RWPE1 (cell line): ENCODE data around the gene NFATC4.

ENCODE experiments used
- CTCF ChIA-PET: fragments of 350-600 bp; sonication (Branson Sonifier 250); formaldehyde crosslinking; extraction: SDS; loops from one replicate; lab custom pipeline; 2021; lab: Yijun Ruan, JAX
- POLR2A ChIA-PET: fragments of 400-600 bp; formaldehyde crosslinking; extraction: SDS; loops from one replicate; lab custom pipeline; 2020; ENCODE audit warnings: antibody characterized with exemption; ENCODE audit not compliant: low non-redundant PET; lab: Yijun Ruan, JAX
- DNase-seq: peaks from one replicate; pipeline ENCODE4 v3.0.0; 2012; ENCODE audit warnings: low spot score
- H3K27ac ChIP-seq: fragments of 450-650 bp; 2 replicates; pipeline ENCODE4 v1.5.1; 2017
- TF ChIP-seq, protein P1 (sequence below): fragments of 450-650 bp; conservative IDR thresholded peaks from 2 replicates; pipeline ENCODE4 v1.5.1; 2017; ENCODE audit warnings: low read depth, mild to moderate bottlenecking

The NFATC4 gene

DNA sequence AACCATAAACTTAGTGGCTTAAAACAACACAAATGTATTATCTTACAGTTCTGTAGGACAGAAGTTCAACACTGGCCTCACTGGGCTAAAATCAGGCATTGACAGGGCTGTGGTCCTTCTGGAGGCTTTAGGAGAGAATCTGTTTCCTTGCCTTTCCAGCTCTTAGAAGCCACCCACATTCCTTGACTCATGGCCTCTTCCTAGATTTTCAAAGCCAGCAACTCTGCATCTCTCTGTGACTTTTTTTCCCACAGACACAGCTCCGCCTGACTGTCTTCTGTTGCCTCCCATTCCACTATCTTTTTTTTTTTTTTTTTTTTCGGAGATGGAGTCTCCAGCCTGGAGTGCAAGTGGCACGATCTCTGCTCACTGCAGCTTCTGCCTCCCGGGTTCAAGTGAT lies 11.8 kb upstream of the NFATC4 start:
- ChIA-PET POLR2A (no interaction called here), CTCF (interaction anchor here (0.6 to 0.7 kb wide), 2 partner anchors 8 to 23 kb away, joined by 3 read pairs; no protein-coding TSS in a partner anchor)
- no peak overlapping the region for H3K27ac ChIP-seq
- DNase-seq, result no peak
- TF ChIP-seq, protein P1, sequence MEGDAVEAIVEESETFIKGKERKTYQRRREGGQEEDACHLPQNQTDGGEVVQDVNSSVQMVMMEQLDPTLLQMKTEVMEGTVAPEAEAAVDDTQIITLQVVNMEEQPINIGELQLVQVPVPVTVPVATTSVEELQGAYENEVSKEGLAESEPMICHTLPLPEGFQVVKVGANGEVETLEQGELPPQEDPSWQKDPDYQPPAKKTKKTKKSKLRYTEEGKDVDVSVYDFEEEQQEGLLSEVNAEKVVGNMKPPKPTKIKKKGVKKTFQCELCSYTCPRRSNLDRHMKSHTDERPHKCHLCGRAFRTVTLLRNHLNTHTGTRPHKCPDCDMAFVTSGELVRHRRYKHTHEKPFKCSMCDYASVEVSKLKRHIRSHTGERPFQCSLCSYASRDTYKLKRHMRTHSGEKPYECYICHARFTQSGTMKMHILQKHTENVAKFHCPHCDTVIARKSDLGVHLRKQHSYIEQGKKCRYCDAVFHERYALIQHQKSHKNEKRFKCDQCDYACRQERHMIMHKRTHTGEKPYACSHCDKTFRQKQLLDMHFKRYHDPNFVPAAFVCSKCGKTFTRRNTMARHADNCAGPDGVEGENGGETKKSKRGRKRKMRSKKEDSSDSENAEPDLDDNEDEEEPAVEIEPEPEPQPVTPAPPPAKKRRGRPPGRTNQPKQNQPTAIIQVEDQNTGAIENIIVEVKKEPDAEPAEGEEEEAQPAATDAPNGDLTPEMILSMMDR, result no peak

DNA sequence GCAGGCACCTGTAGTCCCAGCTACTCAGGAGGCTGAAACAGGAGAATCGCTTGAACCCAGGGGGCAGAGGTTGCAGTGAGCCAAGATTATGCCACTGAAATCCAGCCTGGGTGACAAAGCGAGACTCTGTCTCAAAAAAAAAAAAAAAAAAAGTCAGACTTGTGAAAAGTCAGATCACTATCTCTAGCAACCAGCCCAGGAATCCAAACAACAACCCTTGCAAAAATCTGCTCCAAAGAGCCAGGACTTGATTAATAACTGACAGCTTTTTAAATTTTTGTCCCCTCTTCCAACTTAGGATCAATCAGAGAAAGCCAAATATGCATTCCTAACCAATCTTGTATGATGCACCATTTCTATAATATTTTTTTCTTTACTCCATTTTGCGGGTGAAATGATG lies 7.7 kb upstream of the NFATC4 start:
- no peak for DNase-seq
- no peak overlapping the region for H3K27ac ChIP-seq
- ChIA-PET POLR2A (no interaction called here), CTCF (no interaction called here)
- TF ChIP-seq, protein P1, result no peak

DNA sequence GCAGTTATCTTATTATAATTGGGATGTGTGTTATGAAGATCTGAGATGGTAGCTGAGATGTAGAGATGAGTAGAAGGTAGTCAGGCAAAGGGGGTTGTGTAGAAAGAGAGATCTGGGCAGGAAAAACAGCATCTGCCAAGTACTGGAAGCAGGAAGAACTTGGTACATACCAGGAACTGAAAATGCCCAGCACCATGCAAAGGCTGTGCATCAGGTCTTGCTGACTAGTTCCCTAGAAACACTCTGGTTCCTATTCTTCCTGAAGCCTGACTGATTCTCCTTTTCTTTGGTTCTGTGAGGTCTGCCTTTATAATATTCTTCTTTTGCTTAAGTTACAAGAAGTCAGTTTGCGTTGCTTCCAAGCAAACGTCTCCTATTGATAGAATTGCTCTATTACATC lies 6.7 kb upstream of the NFATC4 start:
- TF ChIP-seq, protein P1, result no peak
- H3K27ac ChIP-seq, result no peak overlapping the region
- ChIA-PET CTCF (interaction anchor here (0.6 to 1.4 kb wide), 4 partner anchors 13 to 1222 kb away, joined by 3 to 8 read pairs (median 4); no protein-coding TSS in a partner anchor), POLR2A (interaction anchor here (0.6 kb wide), 1 partner anchor 239 kb away, joined by 5 read pairs; no protein-coding TSS in a partner anchor)
- DNase-seq, result no peak

DNA sequence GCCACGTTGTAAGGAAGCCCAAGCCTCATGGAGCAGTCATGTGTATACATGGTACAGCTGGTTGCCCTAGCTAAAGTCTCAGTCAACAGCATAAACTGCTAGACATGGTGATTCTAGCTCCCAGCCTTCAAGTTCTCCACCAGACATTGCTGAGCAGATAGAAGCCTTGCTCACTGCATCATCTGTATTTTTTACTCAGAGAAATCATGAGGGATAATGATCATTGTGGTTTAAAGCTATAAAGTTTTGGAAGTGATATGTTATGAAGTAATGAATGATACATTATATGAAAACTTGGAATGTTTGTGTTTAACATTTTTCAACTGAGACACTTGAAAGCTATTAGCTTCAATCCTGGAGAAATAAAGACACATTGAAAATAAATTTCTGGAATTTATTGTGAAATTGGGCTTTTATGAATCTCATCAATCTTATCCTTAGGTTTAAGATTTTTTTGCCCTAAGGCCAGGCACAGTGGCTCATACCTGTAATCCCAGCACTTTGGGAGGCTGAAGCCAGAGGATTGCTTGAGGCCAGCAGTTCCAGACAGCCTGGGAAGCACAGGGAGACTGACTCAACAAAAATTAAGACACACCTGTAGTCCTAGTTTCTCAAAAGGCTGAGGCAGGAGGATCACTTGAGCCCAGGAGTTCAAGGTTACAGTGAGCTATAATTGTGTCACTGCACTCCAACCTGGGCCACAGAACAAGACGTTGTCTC lies 5.6 kb upstream of the NFATC4 start:
- CTCF ChIA-PET, result interaction anchor here (0.6 to 1.4 kb wide), 4 partner anchors 14 to 1223 kb away, joined by 3 to 8 read pairs (median 4); no protein-coding TSS in a partner anchor
- no peak overlapping the region for H3K27ac ChIP-seq
- POLR2A ChIA-PET, result no interaction called here
- TF ChIP-seq, protein P1, result no peak
- no peak for DNase-seq

DNA sequence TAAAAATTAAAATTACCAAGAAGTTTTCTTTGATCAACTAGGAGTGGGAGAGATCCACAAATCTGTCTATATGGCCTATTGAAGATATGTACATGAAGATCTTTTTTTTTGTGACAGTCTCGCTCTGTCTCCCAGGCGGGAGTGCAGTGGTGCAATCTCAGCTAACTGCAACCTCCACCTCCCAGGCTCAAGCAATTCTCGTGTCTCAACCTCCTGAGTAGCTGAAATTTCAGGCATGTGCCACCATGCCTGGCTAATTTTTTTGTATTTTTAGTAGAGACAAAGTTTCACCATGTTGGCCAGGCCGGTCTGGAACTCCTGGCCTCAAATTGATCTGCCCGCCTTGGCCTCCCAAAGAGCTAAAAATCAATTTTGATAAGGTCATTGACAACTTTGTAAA lies 4.6 kb upstream of the NFATC4 start:
- ChIA-PET POLR2A (no interaction called here), CTCF (no interaction called here)
- no peak for DNase-seq
- TF ChIP-seq, protein P1, result no peak
- H3K27ac ChIP-seq, result no peak overlapping the region

DNA sequence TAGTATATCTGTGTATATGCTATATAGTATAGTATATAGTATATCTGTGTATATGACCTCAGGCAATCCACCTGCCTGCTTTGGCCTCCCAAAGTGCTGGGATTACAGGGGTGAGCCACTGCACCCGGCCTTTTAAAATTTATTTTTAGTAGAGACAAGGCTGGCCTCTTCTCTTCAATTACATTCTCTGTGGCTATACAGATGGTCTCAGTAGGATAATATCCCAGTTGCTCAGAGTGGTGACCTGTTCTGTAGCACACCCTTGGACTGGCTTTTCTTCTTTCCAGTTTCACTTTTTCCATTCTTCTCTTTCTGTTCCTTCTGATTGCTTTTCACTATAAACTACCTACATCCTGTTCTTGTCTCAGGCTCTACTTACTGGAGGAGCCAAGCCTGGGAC lies 3.1 kb upstream of the NFATC4 start:
- no peak overlapping the region for H3K27ac ChIP-seq
- ChIA-PET POLR2A (no interaction called here), CTCF (no interaction called here)
- TF ChIP-seq, protein P1, result no peak
- no peak for DNase-seq
